ENCODE data around the gene TICAM2.

The TICAM2 gene

GRCh38 chr5:115530426-115530825 lies 71.9 kb downstream of the TICAM2 start:
- no peak for DNase-seq
